Astrocyte (in vitro differentiated cells and primary cell): ENCODE measurements around the gene WDR47. TPM values are rescaled to one million over a fixed set of nuclear protein-coding genes. Genes with fewer than 3 reads are reported as not detected.

Experiments used
- DNase-seq: peaks from one replicate; pipeline ENCODE4 v3.0.0-alpha.2; 2010; ENCODE audit warnings: low read depth
- FAIRE-seq: peaks from 2 replicates; lab custom pipeline; 2011; peaks lifted over from hg19 to GRCh38; lab: Jason Lieb, UNC
- H2AFZ ChIP-seq: 2 replicates; pipeline ENCODE4 v1.6.0; 2012; ENCODE audit warnings: low read depth, low read length, inconsistent platforms
- H3K27ac ChIP-seq: 2 replicates; pipeline ENCODE4 v1.5.1; 2011; ENCODE audit warnings: low read depth, low read length, inconsistent platforms
- H3K27me3 ChIP-seq: 2 replicates; pipeline ENCODE4 v1.6.0; 2011; ENCODE audit warnings: low read length, inconsistent platforms; ENCODE audit not compliant: insufficient read depth
- H3K36me3 ChIP-seq: 2 replicates; pipeline ENCODE4 v1.5.1; 2011; ENCODE audit warnings: low read length, inconsistent platforms; ENCODE audit not compliant: insufficient read depth
- H3K4me1 ChIP-seq: 2 replicates; pipeline ENCODE4 v1.5.1; 2011; ENCODE audit warnings: low read length, inconsistent platforms; ENCODE audit not compliant: insufficient read depth
- H3K4me2 ChIP-seq: 2 replicates; pipeline ENCODE4 v1.6.0; 2012; ENCODE audit warnings: low read length, inconsistent platforms
- H3K4me3 ChIP-seq: 2 replicates; pipeline ENCODE4 v1.5.1; 2011; ENCODE audit warnings: low read depth, mild to moderate bottlenecking, low read length, inconsistent platforms; ENCODE audit not compliant: insufficient read depth
- H3K79me2 ChIP-seq: 2 replicates; pipeline ENCODE4 v1.6.0; 2012; ENCODE audit warnings: mild to moderate bottlenecking, low read length, inconsistent platforms; ENCODE audit not compliant: insufficient read depth
- H3K9ac ChIP-seq: 2 replicates; pipeline ENCODE4 v1.6.0; 2012; ENCODE audit warnings: mild to moderate bottlenecking, low read length, inconsistent platforms
- H3K9me3 ChIP-seq: 2 replicates; pipeline ENCODE4 v1.5.1; 2012; ENCODE audit warnings: low read depth, mild to moderate bottlenecking, low read length, inconsistent platforms; ENCODE audit not compliant: insufficient read depth
- H4K20me1 ChIP-seq: 2 replicates; pipeline ENCODE4 v1.6.0; 2012; ENCODE audit warnings: low read length, inconsistent platforms; ENCODE audit not compliant: insufficient read depth
- H3K27ac Mint-ChIP-seq: one replicate; pipeline ENCODE4 v1.8.0; 2021; ENCODE audit warnings: mild to moderate bottlenecking, mixed read lengths; ENCODE audit not compliant: unreplicated experiment
- H3K27me3 Mint-ChIP-seq: one replicate; pipeline ENCODE4 v1.8.0; 2021; ENCODE audit warnings: low read depth, mixed read lengths; ENCODE audit not compliant: unreplicated experiment
- H3K36me3 Mint-ChIP-seq: one replicate; pipeline ENCODE4 v1.8.0; 2021; ENCODE audit warnings: low read depth, mixed read lengths; ENCODE audit not compliant: unreplicated experiment
- H3K4me1 Mint-ChIP-seq: one replicate; pipeline ENCODE4 v1.8.0; 2021; ENCODE audit warnings: low read depth, mixed read lengths; ENCODE audit not compliant: unreplicated experiment
- H3K4me3 Mint-ChIP-seq: one replicate; pipeline ENCODE4 v1.8.0; 2021; ENCODE audit warnings: mild to moderate bottlenecking, moderate library complexity, mixed read lengths; ENCODE audit not compliant: unreplicated experiment
- H3K9me3 Mint-ChIP-seq: one replicate; pipeline ENCODE4 v1.8.0; 2021; ENCODE audit warnings: mild to moderate bottlenecking, mixed read lengths; ENCODE audit not compliant: unreplicated experiment
- EZH2 ChIP-seq: IDR thresholded peaks from 2 replicates; pipeline ENCODE4 v1.6.1; 2012; ENCODE audit warnings: mild to moderate bottlenecking, low read length, inconsistent platforms; ENCODE audit not compliant: insufficient read depth
- total RNA-seq: library from RNA; stranded (reverse); gene quantifications from 2 replicates; pipeline ENCODE4 v1.2.1, GENCODE V29; 2021
- TF ChIP-seq, protein P1 (sequence below): IDR thresholded peaks from 2 replicates; pipeline ENCODE4 v1.5.1; 2011; ENCODE audit warnings: low read depth, mild to moderate bottlenecking, inconsistent platforms, low read length, moderate library complexity; ENCODE audit not compliant: insufficient read depth

WDR47 gene
- total RNA-seq, 1 donor from 2014 or later, result 34.2 TPM

DNA sequence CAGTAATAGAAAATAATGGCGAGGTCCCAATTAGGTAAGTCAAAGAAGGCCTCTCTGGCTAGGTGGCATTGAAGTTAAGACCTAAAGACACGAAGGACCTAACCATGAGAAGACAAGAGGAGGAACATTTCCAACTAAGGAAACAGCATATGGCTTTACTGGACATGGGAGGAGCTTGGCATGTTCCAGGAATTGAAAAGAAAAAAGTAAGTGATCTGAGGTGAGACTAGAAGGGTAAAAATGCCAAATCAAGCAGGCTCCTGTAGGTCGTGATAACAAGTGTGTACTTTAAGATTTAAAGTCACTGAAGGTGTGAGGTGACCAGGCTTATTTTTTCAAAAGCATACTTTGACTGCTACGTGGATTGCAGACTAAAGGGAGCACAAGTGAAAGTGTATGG lies 65.2 kb downstream of the WDR47 start:
- no peaks in the 10 kb centered on the region for H3K27me3 ChIP-seq
- FAIRE-seq, result no peak
- peaks cover 17% of the 10 kb centered on the region for H3K36me3 ChIP-seq

DNA sequence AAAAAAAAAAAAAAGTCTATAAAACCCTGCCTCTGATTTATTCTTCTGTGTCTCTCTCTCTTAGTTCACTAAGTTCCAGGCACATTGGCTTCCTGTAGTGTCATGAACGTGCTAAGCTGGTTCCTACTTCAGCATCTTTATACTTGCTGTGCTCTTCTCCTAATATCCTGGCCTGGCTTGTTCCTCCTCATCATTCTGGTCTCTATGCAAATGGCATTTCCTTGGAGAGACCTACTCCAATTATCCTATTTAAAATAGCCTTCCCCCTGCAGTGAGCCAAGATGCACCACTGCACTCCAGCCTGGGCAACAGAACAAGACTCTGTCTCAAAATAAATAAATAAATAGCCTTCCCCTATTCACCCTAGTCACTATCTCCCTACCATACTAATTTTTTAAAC lies 69.0 kb downstream of the WDR47 start:
- H3K4me3 ChIP-seq, result no peak overlapping the region
- no peaks in the 10 kb centered on the region for H3K4me1 ChIP-seq
- TF ChIP-seq EZH2, result no peak
- TF ChIP-seq, protein P1, sequence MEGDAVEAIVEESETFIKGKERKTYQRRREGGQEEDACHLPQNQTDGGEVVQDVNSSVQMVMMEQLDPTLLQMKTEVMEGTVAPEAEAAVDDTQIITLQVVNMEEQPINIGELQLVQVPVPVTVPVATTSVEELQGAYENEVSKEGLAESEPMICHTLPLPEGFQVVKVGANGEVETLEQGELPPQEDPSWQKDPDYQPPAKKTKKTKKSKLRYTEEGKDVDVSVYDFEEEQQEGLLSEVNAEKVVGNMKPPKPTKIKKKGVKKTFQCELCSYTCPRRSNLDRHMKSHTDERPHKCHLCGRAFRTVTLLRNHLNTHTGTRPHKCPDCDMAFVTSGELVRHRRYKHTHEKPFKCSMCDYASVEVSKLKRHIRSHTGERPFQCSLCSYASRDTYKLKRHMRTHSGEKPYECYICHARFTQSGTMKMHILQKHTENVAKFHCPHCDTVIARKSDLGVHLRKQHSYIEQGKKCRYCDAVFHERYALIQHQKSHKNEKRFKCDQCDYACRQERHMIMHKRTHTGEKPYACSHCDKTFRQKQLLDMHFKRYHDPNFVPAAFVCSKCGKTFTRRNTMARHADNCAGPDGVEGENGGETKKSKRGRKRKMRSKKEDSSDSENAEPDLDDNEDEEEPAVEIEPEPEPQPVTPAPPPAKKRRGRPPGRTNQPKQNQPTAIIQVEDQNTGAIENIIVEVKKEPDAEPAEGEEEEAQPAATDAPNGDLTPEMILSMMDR, result no peak
- H3K79me2 ChIP-seq, result no peaks in the 10 kb centered on the region
- H3K36me3 ChIP-seq, result peaks cover 25% of the 10 kb centered on the region
- FAIRE-seq (no peak), DNase-seq (no peak)
- no peak overlapping the region for H2AFZ ChIP-seq
- no peaks in the 10 kb centered on the region for H3K27me3 Mint-ChIP-seq
- H3K9me3 Mint-ChIP-seq, result no peaks in the 10 kb centered on the region
- no peaks in the 10 kb centered on the region for H3K9me3 ChIP-seq
- H3K36me3 Mint-ChIP-seq, result peaks cover 17% of the 10 kb centered on the region
- H3K9ac ChIP-seq, result no peak overlapping the region
- no peak overlapping the region for H3K27ac ChIP-seq
- no peaks in the 10 kb centered on the region for H3K4me1 Mint-ChIP-seq
- H3K4me2 ChIP-seq, result no peak overlapping the region
- no peaks in the 10 kb centered on the region for H4K20me1 ChIP-seq
- H3K27ac Mint-ChIP-seq, result no peak overlapping the region
- H3K4me3 Mint-ChIP-seq, result no peak overlapping the region
- no peaks in the 10 kb centered on the region for H3K27me3 ChIP-seq

More for the DNA sequence above, 65.2 kb downstream of the WDR47 start:
- Histone ChIP-seq H3K27ac (no peak overlapping the region), H2AFZ (no peak overlapping the region), H3K79me2 (no peaks in the 10 kb centered on the region), H3K4me1 (no peaks in the 10 kb centered on the region), H3K4me3 (no peak overlapping the region), H4K20me1 (no peaks in the 10 kb centered on the region), H3K9me3 (no peaks in the 10 kb centered on the region), H3K4me2 (no peak overlapping the region), H3K9ac (no peak overlapping the region)
- Mint-ChIP-seq H3K9me3 (no peaks in the 10 kb centered on the region), H3K27ac (no peak overlapping the region), H3K4me3 (no peak overlapping the region), H3K36me3 (peaks cover 8% of the 10 kb centered on the region), H3K4me1 (no peaks in the 10 kb centered on the region), H3K27me3 (no peaks in the 10 kb centered on the region)
- DNase-seq, result no peak
- no peak for TF ChIP-seq EZH2
- TF ChIP-seq, protein P1, result no peak

DNA sequence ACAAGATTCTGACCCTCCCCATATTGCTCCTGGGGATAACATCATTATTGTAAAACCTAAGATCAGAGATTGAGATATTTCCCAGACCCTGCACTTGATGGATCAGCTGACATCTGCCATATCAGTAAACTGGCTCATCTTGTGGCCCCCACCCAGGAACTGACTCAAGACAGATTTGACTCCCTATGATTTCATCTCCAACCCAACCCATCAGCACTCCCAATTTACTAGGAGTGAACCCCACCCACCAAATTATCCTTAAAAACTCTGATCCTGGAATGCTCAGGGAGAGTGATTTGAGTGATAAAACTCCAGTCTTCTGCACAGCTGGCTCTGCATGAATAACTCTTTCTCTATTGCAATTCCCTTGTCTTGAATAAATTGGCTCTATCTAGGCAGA lies 72.6 kb downstream of the WDR47 start:
- H3K9ac ChIP-seq, result no peak overlapping the region
- no peak for DNase-seq
- no peaks in the 10 kb centered on the region for H3K27me3 ChIP-seq
- Mint-ChIP-seq H3K9me3 (no peaks in the 10 kb centered on the region), H3K4me3 (no peak overlapping the region), H3K36me3 (peaks cover 18% of the 10 kb centered on the region), H3K4me1 (no peaks in the 10 kb centered on the region), H3K27me3 (no peaks in the 10 kb centered on the region), H3K27ac (no peak overlapping the region)
- H3K4me2 ChIP-seq, result no peak overlapping the region
- TF ChIP-seq EZH2, result no peak
- TF ChIP-seq, protein P1, result no peak
- no peak for FAIRE-seq
- H2AFZ ChIP-seq, result no peak overlapping the region
- H3K4me1 ChIP-seq, result no peaks in the 10 kb centered on the region
- no peaks in the 10 kb centered on the region for H3K79me2 ChIP-seq
- H4K20me1 ChIP-seq, result no peaks in the 10 kb centered on the region
- no peak overlapping the region for H3K27ac ChIP-seq
- no peak overlapping the region for H3K4me3 ChIP-seq
- H3K9me3 ChIP-seq, result no peaks in the 10 kb centered on the region
- peaks cover 23% of the 10 kb centered on the region for H3K36me3 ChIP-seq
